ENCODE measurements around the gene ZWILCH.

- no peak for TF ChIP-seq GATA2 (IDR thresholded peaks at IDR 0.05; ENCODE audit: low read depth, low read length)
- TF ChIP-seq GATA3 (IDR thresholded peaks at IDR 0.05; ENCODE audit: low read depth, low read length) = no peak
Measured at GRCh38 chr15:66542896-66543295, 37.8 kb downstream of the ZWILCH start.
